NCI-H2171 treated with DMSO at 0.1 percent for 48 hours (cell line): ENCODE data around the gene ZNF717.
A peak's percentile ranks its signal among the peaks of the same experiment; 100 is the strongest.
"Not testable (repeated sequence)": the region's sequence is repeated elsewhere in the genome, so short reads cannot be mapped to it uniquely, and the experiment has no call there.

Experiments used
- DNase-seq: peaks from one replicate; lab custom pipeline; 2025; lab: John Stamatoyannopoulos, UW

ZNF717 gene

DNA sequence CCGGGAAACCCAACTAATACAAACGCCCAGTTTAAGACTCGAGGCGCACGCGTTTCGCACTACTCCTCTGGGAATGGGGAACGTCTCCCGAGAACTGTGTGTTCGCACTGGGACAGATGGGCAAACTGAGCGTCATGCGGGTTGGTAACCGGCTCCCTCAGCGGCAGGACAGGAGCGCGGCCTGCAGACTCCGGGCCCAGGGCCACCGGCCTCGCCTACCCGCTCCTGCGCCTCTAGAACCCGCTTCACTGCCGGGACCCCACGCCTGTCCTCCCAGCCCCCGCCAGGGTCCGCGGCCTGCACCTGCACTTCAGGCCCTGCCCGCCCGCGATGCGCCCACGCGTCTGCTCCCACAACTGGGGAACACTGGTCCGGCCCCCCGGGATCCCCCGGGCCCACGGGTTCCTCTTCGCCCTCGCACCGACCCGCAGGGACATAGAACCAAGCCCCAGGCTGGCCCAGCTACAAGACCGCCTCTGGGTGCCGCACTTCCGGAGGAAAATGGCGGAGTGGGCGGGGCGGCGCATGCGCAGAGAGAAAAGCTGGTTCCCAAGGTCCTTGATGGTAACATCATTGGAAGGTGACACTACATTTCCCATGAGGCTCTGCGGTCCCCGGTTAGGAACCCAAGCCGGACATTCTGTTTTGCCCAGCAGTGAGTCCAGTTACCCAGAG is at the start of gene ZNF717:
ZNF717 (minus strand) TSS at position 469 of the 675 bp plus-strand sequence. CDS start 2,187 bp downstream, outside the sequence.
- peak; percentile 71 for DNase-seq

DNA sequence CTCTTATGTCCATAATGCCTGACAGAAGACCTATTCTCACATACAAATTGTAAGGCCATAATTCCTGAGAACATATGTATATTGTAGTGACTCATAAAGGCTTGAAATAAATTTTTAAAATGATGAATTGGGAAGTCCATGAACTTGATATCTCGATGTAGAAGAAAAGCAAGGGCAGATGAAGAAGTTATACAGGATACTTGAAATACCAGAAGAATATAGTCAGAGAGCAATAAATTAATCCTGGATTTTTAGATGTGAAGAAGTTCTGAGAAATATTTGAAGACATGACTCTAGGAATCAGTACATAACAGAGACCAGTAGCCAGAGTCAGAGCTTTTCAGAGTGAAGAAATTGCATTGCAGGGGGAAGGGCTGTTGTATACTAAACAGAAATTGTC is 45.7 kb upstream of the ZNF717 start:
- not testable (repeated sequence) for DNase-seq

DNA sequence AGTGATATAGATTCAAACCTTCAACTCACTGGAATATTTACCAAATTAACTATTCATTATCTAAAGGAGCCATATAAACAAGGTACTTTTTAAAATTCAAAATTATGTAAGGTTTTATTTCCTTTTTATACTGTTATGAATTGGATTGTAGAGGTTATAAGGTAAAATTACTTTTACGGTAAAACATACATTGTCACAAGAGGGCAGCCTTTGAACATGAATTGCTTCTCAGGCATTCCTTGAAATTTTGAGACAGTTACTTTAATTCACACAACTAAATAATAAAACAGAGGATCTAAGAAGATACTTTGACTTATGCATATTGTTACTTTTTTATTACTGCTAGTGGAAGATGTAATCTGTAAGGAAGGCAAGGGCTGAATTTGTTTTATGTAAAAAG is 32.7 kb upstream of the ZNF717 start:
- not testable (repeated sequence) for DNase-seq

DNA sequence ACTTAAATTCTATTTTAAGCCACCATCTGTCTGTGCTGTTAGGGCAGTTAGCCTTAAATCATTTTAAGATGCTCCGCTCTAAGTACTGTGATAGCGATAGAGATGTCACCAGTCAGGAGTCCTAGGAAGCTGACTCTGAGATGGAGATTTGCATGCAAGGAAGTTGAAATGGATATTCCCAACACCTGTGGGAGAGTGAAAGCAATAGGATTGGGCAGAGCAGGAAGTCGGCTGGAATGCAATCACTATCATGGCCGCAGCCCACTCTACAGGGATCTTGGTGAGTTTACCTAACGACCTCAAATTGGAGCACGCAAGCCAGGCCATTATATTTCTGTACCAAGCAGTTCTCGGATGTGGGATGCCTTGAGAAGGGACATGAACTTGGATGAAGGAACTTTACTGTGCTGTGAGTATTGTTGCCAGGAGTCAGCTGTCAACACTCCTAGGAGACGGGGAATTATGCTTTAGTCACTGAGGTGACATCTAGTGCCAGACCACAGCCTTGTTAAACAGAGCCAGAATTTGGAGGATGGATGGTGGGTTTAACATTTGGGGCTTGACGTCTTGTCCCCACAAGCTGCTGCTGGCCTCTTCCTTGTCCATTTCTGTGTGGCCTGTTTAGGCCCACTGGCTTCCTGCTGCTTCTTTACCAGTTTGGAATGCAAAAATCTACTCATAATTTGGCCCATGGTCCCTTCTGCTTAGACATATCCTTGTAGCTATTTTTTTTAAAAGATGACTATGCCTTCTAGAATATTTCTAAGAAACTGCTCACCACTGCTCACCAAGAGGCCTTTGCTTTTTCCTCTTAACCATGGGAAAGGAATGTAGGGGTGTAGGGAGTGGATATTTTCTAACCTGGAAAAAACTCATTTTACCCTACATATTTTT is 31.2 kb upstream of the ZNF717 start:
- not testable (repeated sequence) for DNase-seq

DNA sequence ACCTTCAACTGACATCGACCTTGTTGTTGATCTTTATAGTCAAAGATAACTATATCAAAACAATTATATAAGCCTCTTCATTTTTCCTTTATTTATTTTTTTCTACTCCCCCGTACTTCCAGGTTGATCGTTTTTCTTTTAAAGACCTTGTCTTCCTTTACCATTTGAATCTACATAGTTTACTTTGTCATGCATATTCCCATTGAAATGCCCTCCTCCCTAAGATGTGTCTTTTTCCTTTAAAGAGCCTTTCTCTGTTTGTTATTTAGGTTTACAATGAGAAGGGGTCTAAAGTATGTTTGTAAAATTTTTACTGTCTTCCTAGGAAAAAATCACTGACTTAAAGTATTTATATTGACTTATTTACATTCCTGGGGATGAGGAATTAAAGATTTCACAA is 29.4 kb upstream of the ZNF717 start:
- no peak for DNase-seq

DNA sequence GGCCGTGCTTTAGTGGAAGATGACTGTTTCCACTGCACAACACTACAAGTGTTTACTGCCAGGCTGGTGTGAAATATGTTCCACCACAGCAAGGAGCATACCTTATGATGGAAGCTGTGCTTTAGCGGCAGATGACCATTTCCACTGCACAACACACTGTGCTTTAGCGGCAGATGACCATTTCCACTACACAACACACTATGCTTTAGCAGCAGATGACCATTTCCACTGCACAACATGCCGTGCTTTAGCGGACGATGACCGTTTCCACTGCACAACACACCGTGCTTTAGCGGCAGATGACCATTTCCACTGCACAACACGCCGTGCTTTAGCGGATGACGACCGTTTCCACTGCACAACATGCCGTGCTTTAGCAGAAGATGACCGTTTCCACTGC is 2.8 kb downstream of the ZNF717 start:
- DNase-seq, result no peak

DNA sequence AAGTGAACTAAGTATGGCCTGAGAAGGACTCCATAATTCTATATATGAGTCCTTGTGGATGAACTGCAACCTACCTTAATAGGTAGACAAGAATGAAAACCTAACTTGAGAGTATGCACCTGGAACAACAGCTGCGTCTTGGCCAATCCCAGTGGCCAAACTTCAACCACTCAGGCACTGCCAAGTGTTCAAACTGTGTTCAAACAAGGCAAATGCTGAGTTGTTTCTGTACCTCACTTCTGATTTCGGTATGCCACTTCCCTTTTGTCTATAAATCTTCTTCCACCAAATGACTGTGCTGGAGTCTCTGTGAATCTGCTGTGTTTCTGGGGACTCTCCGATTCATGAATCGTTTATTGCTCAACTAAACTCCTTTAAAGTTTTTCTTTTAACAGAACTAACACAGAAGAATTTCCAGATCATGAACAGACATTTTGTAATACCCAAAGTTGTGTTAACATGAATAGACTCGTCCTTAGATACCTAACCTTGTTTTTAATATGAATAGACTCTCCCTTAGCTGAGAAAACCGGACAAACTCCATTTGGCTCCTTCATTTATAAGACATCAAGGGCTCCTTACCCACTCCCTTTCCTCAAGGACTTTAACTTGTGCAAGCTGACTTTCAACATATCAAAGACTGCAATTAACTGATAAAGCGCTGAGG is 4.1 kb downstream of the ZNF717 start:
- no peak for DNase-seq

DNA sequence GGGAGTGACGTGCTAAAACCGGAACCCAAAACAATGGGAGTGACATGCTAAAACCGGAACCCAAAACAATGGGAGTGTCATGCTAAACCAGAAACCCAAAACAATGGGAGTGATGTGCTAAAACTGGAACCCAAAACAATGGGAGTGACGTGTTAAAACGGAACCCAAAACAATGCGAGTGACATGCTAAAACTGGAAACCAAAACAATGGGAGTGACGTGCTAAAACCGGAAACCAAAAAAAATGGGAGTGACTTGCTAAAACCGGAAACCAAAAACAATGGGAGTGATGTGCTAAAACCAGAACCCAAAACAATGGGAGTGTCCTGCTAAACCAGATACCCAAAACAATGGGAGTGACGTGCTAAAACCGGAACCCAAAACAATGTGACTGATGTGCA is 7.6 kb downstream of the ZNF717 start:
- not testable (repeated sequence) for DNase-seq

DNA sequence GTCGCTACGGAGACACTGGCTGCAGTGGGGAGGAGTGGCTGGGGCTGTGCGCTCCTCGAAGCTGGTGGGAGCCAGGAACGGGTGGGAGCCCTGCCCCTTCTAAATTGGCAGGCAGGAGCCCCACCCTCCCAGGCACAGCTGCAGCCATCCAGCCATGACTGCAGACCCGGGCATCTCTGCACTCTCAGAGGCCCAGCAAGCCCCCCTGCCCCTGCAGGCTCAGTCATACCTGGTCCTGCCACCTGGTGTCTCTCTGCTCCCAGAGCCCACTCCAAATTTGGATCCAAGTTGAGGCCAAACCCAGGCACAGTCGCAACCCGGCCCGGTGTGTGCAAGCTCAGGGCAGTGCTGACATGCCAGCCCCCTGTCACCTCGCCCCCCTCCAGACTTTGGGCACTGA is 13.7 kb downstream of the ZNF717 start:
- DNase-seq, result not testable (repeated sequence)

DNA sequence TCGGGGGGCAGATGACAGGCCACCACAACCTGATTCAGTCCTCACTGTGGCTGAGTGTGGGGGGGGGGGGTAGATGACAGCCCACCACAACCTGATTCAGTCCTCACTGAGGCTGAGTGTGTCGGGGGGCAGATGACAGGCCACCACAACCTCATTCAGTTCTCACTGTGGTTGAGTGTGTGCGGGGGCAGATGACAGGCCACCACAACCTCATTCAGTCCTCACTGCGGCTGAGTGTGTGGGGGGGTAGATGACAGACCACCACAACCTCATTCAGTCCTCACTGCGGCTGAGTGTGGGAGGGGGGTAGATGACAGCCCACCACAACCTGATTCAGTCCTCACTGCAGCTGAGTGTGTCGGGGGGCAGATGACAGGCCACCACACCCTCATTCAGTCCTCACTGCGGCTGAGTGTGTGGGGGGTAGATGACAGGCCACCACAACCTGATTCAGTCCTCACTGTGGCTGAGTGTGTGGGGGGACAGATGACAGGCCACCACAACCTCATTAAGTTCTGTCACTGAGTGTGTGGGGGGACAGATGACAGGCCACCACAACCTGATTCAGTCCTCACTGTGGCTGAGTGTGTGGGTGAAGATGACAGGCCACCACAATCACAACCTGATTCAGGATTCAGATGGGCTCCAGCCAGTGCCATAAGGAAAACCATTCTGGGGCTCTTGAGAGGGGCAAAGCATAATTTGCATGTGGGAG is 16.9 kb downstream of the ZNF717 start:
- DNase-seq, result no peak

DNA sequence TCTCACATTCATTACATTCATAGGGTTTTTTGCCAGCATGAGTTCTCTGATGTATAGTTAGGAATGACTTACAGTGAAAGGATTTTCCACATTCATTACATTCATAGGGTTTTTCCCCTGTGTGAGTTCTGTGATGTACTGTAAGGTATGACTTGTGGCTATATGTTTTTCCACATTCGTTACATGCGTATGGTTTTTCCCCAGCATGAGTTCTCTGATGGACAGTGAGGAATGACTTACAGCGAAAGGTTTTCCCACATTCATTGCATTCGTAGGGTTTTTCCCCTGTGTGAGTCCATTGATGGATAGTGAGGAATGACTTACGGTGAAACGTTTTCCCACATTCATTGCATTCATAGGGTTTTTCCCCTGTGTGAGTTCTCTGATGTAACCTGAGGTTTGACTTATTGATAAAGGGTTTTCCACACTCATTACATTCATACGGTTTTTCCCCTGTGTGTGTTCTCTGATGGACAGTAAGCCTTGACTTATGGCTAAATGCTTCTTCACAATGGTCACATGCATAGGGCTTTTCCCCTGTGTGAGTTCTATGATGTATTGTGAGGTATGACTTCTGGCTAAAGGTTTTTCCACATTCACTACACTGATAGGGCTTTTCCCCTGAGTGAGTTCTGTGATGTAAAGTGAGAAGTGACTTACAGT is 47.4 kb downstream of the ZNF717 start:
- no peak for DNase-seq

DNA sequence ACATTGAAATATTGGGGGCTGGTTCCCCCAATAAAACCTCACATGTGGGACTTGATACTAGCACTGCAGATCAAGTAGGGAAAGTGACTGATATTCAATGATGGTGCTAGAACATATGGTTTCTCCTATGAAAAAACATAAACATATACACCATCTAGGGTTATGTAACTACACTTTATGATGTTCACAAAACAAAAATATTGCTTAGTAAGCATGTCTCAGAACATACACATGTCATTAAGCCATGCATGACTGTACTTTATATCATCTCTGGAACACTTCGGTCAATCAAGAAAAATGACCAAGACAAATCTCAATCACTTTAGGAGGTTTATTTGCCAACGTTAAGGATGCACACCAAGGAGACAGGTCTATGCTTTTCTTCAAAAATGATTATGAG is 57.4 kb downstream of the ZNF717 start:
- no peak for DNase-seq

DNA sequence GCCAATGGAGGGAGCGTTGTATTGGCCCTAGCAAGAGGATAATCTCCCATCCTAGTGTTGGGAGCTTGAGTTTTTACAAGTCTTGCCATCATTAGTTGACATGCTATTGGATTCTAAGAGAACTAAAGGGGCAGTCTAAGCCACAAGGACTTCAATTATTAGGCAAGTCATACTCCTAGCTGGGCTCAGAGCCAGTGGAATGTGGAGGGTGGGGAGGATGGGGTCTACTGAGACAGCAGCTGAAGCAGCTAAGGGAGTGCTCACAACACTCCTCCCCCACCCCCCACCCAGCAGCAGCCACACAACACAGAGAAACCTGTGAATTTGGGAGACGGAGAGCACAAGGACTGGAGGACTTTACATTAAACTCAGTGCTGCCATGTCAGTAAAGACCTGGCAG is 93.3 kb downstream of the ZNF717 start:
- DNase-seq, result no peak

DNA sequence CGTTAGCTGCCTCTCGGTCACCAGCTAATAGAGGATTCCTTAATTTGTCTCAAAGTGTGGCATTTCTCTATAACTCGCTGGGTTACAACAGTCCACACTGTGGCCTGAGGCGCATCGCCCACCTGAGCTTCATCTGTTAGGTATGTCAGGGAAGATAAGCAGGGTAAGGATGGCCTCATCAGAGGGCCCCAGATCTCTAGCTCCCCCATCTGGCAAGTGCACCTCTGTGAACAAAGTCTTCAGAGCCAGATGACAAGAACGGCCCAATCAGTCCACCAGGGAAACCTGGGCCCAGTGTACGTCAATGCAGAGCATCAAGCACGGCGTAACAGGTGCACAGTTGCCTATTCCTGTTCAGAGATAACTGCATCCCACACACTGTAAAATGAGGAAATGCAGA is 98.0 kb downstream of the ZNF717 start:
- DNase-seq, result no peak
